SU-DHL-6 (cell line): Measurements from ENCODE around the gene NT5DC4.

Source experiments
- EZH2phosphoT487 ChIP-seq: fragments of 200-600 bp; sonication (generic), shearing (Covaris generic); conservative IDR thresholded peaks from 2 replicates; pipeline ENCODE4 v1.6.1; 2018; ENCODE audit warnings: mild to moderate bottlenecking, antibody characterized with exemption, low read length, moderate library complexity, mixed read lengths
- TF ChIP-seq, protein P1 (sequence below): fragments of 200-600 bp; sonication (generic); IDR thresholded peaks from one replicate; pipeline ENCODE4 v1.5.1; 2017; ENCODE audit warnings: antibody characterized with exemption, mild to moderate bottlenecking, low read length, moderate library complexity; ENCODE audit not compliant: insufficient read depth, poor library complexity, severe bottlenecking

GRCh38 chr2:112787729-112788393 is 67.0 kb downstream of the NT5DC4 start:
- TF ChIP-seq, protein P1, sequence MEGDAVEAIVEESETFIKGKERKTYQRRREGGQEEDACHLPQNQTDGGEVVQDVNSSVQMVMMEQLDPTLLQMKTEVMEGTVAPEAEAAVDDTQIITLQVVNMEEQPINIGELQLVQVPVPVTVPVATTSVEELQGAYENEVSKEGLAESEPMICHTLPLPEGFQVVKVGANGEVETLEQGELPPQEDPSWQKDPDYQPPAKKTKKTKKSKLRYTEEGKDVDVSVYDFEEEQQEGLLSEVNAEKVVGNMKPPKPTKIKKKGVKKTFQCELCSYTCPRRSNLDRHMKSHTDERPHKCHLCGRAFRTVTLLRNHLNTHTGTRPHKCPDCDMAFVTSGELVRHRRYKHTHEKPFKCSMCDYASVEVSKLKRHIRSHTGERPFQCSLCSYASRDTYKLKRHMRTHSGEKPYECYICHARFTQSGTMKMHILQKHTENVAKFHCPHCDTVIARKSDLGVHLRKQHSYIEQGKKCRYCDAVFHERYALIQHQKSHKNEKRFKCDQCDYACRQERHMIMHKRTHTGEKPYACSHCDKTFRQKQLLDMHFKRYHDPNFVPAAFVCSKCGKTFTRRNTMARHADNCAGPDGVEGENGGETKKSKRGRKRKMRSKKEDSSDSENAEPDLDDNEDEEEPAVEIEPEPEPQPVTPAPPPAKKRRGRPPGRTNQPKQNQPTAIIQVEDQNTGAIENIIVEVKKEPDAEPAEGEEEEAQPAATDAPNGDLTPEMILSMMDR, result no peak
- no peak for TF ChIP-seq EZH2phosphoT487
